NCI-H510A treated with DMSO at 0.1 percent for 48 hours (cell line): ENCODE data around the gene ADARB1.

Experiments
- DNase-seq: peaks from one replicate; lab custom pipeline; 2025; lab: John Stamatoyannopoulos, UW

The ADARB1 gene

DNA sequence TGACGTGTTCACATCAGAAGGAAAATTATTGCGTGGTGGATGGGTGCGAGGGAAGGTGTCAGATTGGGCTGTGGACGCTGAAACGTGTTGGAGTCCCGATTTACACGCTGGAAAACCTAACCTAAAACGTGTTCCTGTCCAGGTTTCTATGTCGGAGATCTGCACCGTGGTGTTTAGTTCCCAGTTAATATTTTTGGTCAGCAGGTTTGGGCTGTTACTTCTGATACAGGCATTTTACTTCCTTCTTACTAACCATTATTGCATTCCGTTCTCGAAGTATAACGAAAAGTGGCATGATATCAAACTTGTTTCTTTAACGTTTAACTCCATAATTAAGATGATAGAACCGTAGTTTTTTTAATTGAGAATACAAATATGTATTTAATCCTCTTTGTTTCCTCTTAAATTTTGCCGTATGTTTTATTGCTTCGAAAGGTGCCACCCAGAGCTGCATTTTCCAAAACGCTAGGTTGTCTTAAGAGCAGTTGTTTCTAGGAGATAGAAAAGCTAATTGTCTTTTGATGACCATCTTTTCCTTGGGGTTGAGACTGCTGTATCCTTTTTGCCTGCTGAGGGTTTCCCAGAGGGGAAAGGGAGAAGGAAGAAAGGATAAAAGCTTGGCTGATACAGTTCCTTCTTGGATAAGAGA, 1.3 kb downstream of the ADARB1 start:
- DNase-seq = no peak

DNA sequence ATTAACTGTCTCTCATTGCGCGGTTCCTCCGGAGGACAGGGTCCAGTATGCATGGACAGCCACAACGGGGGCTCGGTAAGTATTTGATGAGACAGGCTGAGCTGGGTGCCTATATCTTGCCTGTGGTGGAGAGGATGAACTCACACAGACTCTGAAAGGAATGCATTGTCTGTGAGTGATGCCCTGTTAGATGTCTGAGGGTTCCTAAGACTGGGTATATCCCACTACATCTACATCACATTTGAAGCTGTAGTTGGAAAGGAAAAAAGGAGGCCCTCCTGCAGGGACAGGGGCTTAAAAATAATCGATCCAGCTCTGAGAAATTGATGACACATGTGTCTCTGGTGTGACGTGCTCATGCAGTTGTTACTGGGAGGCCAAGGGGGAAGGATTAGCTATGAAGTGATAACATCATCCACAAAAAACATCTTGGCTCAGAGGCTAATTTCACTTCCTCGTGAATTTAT, 1.9 kb downstream of the ADARB1 start:
- DNase-seq = no peak

- DNase-seq = no peak
These were observed 4.0 kb downstream of the ADARB1 start for GRCh38 chr21:45078371-45078770.

DNA sequence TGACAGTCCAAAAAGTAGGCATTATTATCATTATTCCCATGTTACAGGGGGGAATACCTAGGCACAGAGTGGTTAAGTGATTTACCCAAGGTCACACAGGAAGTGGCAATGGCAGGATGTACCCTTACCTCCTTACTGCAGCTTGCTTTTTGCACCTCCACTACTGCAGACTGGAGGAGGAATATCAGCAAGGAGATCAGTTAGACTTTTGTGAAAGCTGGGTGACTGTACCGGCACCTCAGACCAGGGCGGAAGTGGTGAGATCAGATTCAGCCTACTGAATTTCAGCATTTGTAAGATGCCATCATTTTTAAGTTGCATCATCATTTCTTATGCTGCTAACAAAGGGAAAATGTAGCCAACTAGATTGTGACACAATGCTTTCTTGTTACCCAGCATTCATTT, 4.5 kb downstream of the ADARB1 start:
- no peak for DNase-seq

- no peak for DNase-seq
These were observed 5.0 kb downstream of the ADARB1 start for GRCh38 chr21:45079351-45079750.

- DNase-seq = no peak
These were observed 5.9 kb downstream of the ADARB1 start for GRCh38 chr21:45080232-45080631.

- DNase-seq = no peak
These were observed 6.4 kb downstream of the ADARB1 start for GRCh38 chr21:45080639-45081414.

GRCh38 chr21:45081636-45082035, 7.3 kb downstream of the ADARB1 start:
- DNase-seq = no peak

DNA sequence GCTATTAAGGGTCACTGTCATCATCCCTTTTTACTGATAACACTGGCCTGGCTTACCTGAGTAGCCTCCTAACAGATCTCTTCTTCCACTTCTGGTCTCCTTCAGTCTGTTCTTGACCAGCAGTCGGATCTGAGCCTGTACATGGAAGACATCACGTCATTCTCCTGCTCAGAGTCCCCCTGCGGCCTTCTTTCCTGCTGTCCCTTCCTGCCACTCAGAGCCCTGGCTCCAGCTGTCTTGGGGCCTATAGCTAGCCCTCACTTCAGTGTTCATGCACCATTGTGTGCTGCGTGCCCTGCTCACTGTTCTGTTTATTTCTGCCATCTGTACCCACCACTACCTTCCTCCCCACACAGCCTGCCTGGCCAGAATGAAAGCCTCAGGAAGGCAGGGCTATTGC, 8.4 kb downstream of the ADARB1 start:
- no peak for DNase-seq

DNA sequence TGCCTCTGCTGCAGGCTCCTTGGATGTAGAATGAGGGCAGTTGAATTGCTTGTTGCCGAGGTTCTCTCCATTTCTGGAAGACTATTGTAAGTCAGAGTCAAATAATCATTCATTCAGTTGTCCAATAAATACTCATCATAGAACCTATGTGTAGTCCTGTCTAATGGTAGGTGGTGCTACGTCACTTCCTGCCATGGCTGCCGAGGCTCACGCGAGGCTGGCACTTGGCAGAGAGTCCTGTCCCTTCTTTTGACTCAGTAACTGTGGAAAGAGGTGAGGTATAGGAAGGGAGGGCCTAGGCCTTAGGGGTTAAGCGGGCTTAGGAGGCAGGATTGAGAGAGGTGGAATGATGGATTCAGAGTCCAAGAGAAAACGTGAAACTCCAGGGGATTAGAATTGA, 9.7 kb downstream of the ADARB1 start:
- no peak for DNase-seq

- DNase-seq = no peak
These were observed 10.6 kb downstream of the ADARB1 start for GRCh38 chr21:45084881-45085536.

DNA sequence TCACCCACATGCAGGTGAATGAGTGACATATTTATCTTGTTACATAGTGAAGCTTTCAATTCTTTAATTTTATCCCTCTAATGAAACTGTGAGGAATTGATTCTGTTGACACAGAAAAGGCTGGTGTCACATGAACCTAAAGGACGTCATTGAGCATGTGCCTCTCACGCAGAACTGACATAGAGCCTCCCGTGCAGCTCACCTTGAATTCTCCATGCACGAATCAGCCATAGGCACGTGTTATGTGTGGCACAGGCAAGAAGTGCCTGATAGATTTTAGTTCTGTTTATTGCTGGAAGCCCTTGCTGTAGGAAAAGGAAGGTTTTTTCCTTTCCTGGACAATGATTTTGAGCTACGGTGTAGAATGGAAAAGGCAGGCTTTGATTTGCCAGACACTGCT, 11.3 kb downstream of the ADARB1 start:
- DNase-seq = no peak

GRCh38 chr21:45086337-45086958, 12.1 kb downstream of the ADARB1 start:
- no peak for DNase-seq

GRCh38 chr21:45087022-45087823, 12.8 kb downstream of the ADARB1 start:
- no peak for DNase-seq

- DNase-seq = no peak
These were observed 13.7 kb downstream of the ADARB1 start for GRCh38 chr21:45088116-45088515.

- no peak for DNase-seq
These were observed 14.3 kb downstream of the ADARB1 start for GRCh38 chr21:45088729-45089128.

GRCh38 chr21:45089964-45090363, 15.6 kb downstream of the ADARB1 start:
- no peak for DNase-seq

- DNase-seq = no peak
These were observed 16.6 kb downstream of the ADARB1 start for GRCh38 chr21:45090966-45091365.

- DNase-seq = no peak
These were observed 17.4 kb downstream of the ADARB1 start for GRCh38 chr21:45091550-45092322.

GRCh38 chr21:45093035-45093532, 18.7 kb downstream of the ADARB1 start:
- DNase-seq = no peak

GRCh38 chr21:45094412-45094811, 20.0 kb downstream of the ADARB1 start:
- no peak for DNase-seq
